Measurements from ENCODE around the gene IGF2BP3.
"Not testable (repeated sequence)": the region's sequence is repeated elsewhere in the genome, so short reads cannot be mapped to it uniquely, and the experiment has no call there.

The IGF2BP3 gene

DNA sequence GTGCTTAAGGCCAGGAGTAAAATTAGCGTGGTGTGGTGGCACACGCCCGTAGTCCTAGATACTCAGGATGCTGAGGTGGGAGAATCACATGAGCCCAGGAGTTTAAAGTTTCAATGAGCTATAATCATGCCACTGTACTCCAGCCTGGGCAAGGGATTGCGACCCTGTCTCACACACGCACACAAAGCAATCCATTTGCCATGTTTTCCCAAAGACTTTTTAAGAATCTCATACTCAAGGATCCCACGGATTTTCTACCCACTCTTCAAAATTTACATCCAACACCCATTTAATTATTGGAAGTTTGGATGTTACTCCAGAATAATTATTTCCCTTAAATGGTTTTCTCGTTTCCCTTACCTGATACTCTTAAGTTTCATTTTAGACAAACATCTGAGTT, 47.9 kb downstream of the IGF2BP3 start:
- no peak for DNase-seq (ENCODE audit: low spot score)

DNA sequence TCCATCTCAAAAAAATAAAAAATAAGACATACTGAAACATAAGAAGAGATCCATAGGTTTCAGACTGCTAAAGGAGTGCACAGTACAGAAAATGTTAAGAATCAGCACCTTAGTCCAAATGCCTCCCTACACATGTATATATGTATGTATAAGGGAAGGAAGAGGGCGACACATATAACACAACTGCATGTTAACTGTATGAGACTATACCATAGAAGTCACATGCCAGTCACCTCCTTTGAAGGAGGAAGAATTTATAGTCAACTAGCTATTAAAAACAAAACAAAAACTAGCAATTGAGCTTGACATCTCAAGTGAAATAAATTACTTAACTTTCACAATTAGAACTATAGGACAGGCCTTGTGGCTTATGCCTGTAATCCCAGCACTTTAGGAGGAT, 50.4 kb downstream of the IGF2BP3 start:
- DNase-seq (ENCODE audit: low spot score), result no peak

DNA sequence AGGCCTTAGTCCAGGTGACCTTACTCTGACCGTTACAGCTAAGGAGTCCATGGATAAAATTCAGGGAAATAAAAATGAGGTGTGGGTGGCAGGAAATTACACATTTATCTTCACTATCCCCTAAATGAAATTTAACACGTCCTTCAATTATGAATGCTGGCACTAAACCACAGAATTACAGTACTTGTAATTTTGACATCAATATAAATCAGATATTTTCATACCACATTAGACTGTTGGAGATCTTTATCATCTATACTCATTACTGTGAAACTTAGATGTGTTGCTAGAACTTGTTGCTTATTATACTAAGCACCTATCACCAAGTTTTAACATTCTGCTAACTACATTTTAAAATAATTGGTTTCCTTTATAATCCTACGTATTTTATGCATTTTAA, 51.1 kb downstream of the IGF2BP3 start:
- DNase-seq (ENCODE audit: low spot score), result no peak

DNA sequence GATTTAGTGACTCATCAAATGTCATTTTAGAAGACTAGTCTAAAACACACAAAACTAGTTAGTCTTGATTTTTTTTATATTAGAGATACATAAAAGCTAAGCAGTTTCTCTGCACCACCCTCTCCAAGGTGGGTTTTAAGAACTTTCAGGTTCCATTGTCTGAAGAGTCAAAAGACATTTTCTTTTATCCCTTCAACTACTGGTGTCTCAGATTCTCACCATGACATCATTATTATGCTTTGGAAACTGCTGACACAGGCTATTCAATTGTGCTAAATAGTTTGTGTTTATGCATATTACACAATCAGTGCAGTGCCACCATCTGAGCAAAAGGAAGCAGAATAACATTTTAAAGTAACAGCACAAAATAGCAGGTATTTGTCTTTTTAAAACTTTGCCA, 52.2 kb downstream of the IGF2BP3 start:
- DNase-seq (ENCODE audit: low spot score), result no peak

DNA sequence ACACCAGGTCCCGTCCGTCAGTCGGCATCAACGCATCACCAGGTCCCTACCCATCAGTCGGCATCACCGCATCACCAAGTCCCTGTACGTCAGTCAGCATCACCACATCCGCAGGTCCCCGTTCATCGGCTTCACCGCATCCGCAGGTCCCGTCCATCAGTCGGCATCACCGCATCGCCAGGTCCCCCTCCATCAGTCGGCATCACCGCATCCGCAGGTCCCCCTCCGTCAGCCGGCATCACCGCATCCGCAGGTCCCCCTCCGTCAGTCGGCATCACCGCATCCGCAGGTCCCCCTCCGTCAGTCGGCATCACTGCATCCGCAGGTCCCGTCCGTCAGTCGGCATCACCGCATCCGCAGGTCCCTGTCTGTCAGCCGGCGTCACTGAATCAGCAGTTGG, 55.1 kb downstream of the IGF2BP3 start:
- no peak for DNase-seq (ENCODE audit: low spot score)

DNA sequence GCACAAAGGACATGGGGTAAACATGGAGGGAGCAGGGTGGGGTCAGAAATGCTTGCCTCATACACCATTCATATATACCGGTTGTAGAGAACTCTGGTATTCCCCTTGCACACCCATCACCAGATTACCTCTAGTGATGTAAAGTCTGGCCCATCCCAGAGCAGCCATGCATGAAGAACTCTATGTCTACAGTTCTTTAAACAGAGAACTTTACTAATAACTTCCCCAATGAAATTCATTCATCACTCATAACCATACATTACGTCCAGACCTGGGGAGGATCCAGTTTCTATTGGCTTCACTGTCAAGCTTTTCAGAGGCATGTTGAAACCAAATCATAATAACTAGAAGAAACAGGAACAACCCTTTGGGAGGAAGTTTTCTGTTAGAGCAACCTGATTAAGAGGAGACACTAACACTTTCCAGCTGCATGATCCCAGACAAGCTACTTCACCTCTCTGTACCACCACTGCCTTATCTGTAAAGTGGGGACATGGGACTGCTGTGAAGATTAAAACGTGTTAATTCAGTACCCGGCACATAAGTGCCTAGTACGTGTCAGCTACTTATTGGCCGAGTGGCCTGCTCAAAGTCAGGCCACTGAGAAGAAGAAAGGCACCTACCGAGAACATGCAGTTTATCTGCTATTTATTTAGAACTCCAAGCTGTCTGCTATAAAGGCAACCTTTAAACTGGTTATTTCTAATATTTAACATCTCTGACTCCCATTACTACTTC, 59.7 kb downstream of the IGF2BP3 start:
- DNase-seq (ENCODE audit: low spot score), result no peak

DNA sequence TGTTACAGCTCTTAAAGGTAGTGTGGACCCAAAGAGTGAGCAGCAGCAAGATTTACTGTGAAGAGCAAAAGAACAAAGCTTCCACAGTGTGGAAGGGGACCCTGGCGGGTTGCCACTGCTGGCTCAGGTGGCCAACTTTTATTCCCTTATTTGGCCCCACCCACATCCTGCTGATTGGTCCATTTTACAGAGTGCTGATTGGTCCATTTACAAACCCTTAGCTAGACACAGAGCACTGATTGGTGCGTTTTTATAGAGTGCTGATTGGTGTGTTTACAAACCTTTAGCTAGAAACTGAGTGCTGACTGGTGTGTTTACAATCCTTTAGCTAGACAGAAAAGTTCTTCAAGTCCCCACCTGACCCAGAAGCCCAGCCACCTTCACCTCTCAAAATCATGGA, 63.7 kb downstream of the IGF2BP3 start:
- not testable (repeated sequence) for DNase-seq (ENCODE audit: low spot score)

DNA sequence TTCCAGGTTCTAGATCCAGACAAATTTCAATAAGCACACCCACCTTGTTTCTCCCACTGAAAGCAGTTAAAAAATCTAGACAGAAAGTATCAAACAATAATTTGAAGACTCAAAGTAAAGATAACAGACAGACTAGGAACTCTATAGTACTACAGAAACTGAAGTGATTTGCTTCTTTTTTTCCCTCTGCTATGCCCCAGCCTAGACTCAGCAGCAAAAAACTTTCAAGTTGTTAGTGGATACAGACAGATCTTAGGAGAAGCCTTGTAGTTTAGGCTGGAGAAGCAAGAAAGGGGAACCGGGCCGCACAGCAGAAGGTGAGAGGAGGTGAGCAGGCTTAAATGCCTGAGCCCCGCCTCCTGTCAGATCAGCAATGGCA, 65.1 kb downstream of the IGF2BP3 start:
- no peak for DNase-seq (ENCODE audit: low spot score)

DNA sequence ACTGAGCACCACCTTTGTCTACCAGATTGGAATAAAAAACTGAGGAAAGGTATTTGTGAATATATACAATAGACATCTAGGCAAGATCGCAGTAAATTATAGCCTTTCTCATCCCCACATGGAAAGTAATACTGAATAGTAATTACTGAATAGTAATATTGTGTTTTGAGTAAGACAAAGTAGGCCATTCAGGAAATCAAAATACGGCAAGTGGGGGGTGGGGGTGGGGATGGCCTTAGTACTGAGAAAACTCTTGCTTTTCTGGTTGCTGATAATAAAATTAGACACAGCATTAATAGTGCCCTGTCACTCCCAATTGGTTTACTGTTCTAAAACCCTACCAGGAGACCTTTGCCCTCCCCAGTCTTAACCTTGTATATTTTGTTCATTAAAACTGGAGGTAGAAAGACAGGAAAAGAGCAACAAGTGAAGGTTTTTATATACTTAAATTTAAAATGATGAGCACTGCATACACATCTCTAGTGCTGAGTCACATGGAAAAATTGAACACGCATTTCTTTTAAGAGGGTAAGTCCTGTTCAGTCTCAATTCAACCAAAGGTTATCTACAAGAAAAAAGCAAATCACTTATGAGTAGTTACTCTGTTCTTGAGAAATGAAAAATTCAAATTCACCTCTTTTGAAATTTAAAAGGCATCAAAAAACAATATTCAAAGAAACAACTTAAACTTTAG, 65.6 kb downstream of the IGF2BP3 start:
- no peak for DNase-seq (ENCODE audit: low spot score)

DNA sequence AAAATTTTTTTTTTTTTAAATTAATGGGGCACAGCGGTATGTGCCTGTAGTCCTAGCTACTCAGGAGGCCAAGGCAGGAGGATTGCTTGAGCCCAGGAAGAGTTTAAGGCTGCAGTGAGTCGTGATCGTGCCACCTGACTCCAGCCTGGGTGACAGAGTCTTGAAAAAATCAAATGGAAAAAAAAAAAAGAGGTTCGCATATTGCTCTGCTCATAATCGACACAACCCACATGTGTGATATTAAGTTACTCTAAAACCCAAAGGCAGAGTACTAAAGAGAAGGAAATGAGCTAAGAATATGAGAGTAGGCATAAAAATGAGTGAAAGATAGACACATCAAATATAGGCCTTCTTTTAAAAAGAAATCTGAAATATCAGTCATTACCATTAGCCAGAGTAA, 66.3 kb downstream of the IGF2BP3 start:
- DNase-seq (ENCODE audit: low spot score), result no peak

DNA sequence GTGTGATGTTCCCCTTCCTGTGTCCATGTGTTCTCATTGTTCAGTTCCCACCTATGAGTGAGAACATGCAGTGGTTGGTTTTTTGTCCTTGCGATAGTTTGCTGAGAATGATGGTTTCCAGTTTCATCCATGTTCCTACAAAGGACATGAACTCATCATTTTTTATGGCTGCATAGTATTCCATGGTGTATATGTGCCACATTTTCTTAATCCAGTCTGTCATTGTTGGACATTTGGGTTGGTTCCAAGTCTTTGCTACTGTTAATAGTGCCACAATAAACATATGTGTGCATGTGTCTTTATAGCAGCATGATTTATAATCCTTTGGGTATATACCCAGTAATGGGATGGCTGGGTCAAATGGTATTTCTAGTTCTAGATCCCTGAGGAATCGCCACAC, 72.2 kb downstream of the IGF2BP3 start:
- not testable (repeated sequence) for DNase-seq (ENCODE audit: low spot score)

DNA sequence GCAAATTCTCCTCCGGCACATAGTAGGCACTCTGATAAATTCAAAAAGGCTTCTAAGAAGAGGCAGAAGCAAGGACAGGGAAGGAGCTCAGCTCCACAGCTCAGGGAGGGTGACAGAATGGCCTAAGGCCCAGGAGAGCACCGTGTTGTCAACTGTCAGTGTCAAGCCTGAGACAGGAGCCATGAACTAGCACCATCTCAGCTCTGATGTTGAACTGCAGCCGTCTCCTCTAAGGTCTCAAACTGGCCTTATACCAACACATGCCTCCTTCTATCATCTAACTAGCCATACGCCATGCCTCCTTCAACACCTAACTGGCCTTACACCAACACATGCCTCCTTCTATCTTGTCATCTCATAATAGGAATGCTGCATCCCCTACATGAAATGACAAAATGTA, 73.0 kb downstream of the IGF2BP3 start:
- no peak for DNase-seq (ENCODE audit: low spot score)

DNA sequence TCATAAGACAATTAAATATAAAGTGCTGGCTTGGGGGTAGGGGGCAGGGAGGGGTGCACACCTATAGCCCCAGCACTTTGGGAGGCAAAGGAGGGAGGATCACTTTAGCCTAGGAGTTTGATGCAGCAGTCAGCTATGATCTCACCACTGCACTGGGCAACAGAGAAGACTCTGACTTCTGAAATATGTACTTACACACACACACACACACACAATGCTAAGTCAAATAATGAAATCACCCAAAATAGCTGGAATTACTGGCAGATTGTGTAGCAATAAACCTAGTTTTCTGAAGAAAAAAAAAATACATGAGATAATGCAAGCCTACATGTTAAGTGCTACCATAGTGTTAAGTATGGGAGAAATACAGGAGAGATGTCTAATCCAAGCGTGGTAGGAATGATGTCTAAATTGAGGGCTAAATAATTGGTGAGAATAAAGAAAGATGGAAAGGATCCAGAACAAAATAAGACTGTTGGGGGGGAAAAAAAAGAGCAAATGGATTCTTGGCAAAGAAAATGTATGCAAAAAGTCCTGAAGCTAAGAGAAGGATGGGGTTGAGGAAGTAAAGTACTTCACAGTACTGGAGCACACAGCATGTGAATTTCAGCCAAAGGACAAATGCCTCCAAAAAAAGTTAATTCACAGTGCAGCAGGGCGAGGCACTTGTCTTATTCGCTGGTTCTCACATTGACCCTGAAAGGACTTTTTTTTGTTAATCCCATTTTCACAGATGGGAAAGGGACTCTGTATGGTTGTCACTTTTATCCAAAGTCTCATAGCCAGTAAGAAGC, 73.9 kb downstream of the IGF2BP3 start:
- DNase-seq (ENCODE audit: low spot score), result no peak

DNA sequence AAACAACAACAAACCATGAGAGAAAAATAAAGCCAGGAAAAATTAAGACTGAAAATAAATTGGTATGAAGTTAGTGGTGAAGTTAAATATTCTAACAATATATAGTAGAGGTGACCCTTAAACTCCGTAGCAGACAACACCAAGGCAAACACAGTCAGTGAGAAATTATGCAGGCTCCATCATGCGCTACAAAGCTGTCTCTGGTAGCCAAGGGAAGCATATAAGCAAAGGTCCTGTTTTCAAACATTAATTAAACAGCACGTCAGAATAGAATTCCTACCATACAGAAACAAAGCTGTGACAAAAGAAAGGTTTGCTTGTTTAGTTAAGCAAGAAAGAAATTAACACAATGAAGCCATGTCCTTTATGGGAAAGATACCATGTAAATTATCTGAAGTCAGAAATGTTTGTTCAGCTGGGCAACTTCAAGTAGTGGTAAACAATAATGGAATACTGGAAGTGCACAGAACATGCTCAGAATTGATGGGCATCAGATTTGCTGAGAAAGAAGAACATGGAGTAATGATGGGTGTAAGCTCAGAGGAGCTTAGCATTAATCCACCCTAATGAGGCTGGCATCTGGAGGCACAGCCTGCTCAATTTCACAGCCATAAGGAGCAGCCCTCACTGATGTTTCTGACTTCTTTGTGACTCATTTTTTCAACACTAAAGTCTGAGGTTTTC, 75.7 kb downstream of the IGF2BP3 start:
- no peak for DNase-seq (ENCODE audit: low spot score)

DNA sequence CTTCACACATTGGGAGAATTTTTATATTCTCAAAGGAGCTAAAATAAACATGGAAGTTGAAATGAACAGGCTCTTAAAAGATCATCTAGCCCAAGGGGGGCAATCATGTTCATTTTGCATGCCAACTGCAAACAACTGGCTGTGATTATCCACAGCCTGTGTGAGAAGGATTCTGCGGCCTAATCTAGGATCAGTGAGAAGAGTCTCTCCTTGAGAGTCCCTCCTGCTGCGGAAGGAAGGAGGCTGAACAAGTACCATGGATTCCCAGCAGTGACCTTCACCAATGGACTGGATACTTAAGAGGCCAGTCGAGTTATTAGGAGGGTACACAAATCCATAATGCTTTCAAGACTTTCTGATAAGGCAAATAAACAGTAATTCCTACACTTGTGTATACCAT, 76.7 kb downstream of the IGF2BP3 start:
- DNase-seq (ENCODE audit: low spot score), result no peak

DNA sequence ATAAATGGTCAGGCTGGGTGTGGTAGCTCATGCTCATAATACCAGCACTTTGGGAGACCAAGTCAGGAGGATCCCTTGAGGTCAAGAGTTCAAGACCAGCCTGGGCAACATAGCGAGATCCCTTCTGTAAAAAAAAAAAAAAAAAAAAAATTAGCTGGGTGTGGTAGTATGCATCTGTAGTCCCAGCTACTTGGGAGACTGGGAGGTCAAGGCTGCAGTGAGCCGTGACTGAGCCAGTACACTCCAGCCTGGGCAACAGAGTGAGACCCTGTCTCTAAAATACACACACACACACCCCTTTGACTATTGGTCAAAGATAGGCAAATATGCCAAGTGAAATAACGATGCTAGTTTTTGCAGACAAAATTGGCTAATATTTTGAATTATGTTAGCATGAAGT, 80.6 kb downstream of the IGF2BP3 start:
- DNase-seq (ENCODE audit: low spot score), result no peak

DNA sequence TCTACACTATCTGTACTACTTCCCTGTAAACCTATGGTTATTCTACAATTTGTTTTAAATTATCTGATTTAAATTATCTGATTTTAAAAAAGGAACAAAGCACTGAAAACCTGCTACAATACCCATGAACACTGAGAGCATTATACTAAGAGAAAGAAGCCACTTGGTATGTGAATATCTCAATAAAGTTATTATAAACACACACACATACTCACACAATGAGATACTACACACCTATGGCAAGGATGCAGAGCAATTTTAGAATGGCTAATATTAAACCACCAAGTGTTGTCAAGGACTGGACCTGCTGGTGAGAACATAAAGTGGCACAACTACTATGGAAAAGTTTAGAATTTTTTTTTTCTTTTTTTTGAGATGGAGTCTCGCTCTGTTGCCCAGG, 82.7 kb downstream of the IGF2BP3 start:
- DNase-seq (ENCODE audit: low spot score), result no peak

DNA sequence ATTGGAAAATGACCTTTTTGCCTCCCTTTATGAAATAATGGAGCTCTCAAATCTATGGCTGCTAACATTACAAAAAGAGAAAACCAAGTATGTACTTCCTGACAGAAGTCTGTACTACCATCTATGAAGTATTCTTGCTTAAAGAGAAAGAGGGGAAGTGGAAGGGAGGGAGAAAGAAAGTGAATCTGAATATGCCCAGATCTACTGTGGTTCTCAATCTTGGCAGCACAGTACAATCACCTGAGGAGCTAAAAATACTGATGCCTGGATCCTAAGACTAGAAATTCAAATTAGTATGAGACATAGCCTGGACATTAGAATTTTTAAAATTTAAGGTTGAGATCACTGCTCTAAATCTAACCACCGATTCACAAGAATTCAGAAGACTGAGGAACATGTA, 85.2 kb downstream of the IGF2BP3 start:
- DNase-seq (ENCODE audit: low spot score), result no peak

DNA sequence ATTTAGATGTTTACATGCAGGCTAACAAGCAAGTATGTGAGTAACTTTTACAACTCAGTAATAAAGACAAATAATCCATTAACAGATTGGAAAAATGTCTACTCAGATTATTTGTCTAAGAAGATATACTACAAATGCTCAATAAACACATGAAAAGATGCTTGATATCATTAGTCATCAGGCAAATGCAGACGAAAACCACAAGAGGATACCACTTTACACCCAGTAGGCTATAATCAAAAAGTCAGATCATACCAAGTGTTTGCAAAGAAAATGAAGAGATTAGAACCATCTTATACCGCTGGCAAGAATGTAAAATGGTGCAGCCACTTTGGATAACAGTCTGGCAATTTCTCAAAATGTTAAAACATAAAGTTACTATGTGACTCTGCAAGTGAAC, 87.1 kb downstream of the IGF2BP3 start:
- no peak for DNase-seq (ENCODE audit: low spot score)

DNA sequence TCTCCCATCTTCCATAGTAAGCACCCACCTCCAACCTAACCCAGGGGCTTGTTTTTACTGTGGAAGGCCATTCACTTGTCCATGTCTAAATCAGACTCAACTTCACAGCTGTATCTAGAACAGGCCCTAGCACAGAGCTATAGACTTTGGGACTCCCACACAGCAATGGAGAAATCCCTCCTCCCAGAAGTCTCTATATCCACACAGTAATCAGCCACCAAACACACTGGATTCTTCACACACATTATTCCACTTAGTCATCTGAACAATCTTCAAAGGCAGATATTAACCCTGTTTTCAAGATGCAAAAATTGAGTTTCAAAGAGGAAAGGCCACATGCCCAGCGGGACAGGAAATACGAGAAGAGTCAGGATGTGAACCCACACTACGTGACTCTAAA, 89.3 kb downstream of the IGF2BP3 start:
- no peak for DNase-seq (ENCODE audit: low spot score)

DNA sequence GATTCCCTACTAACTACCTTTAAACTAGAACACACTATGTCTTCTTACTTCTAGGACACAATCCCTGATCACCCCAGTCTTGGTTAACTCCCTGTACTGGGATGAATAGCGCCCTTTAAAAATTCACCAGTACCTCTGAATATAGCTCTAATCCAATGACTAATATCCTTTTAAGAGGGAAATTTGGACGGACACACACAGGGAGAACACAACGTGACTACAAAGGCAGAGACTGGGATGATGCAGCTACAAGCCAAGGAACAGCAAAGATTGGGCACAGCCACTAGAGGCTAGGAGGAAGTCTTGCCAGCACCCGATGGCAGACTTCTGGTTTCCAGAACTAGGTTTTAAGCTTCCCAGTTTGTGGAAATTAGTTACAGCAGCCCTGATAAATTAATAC, 89.7 kb downstream of the IGF2BP3 start:
- DNase-seq (ENCODE audit: low spot score), result no peak

DNA sequence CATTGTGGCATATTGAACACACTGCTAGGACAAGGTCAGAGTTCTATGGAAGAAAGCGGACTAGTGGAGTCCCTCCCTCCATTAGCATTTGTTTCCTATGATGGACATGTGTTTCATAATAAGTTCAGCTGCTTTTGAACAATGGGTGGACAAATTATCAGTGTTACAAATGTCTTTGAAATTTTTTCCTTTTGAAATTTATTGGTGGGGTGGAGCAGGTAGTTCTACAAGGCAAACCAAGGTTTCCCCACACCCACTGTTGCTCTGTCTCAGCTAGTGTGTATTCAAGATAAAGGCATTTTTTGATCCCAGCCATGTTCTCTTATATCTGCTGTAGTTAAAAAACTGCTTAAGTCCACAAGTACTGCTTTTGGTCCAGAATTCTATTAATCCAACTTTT, 91.3 kb downstream of the IGF2BP3 start:
- no peak for DNase-seq (ENCODE audit: low spot score)

DNA sequence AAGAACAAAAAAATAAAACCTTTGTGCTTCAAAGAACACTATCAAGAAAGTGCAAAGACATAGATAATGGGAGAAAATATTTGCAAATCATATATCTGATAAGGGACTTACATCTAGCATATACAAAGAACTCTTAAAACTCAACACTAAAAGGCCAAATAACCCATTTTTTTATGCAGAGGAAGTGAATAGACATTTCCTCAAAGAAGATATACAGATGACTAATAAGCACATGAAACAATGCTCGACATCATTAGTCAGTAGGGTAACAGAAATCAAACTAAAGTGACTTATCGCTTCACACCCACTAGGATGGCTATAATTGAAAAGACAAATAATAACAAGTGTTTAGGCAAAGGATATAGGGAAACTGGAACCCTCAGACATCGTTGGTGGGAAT, 93.2 kb downstream of the IGF2BP3 start:
- no peak for DNase-seq (ENCODE audit: low spot score)
